GM19438 (cell line): ENCODE data around the gene COX15.
"Not testable (repeated sequence)": the region's sequence is repeated elsewhere in the genome, so short reads cannot be mapped to it uniquely, and the experiment has no call there.

Source experiments
- ATAC-seq: cut with Tn5 transposase; IDR thresholded peaks from one replicate; pipeline ENCODE4 v1.9.1; 2021; ENCODE audit warnings: low read depth; ENCODE audit not compliant: unreplicated experiment

The COX15 gene

GRCh38 chr10:99742254-99742653 lies 10.3 kb upstream of the COX15 start:
- ATAC-seq, result no peak

DNA sequence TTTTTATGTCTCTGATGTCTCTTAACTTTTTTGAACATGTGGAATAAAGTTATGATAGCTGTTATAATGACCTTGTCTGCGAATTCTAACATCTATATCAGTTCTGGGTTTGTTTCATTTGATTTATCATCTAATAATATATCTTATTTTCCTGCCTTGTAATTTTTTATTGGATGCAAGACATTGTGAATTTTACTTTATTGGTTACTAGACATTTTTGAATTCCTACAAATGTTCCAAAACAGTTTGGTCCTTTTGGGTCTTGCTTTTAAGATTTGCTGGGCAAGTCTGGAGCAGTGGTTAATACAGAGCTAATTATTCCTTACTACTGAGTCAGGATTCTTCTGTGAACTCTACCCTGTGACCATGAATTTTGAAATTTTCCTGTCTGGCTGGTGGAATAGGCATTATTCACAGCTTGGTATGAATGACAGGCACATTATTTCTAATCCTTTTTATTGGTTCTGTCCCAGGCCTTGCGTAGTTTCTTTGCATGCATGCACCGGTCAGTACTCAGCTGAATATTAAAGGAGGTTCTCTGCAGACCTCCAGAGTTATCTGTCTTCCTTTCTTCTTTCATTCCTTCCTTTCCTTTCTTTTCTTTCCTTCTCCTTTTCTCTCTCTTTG lies 9.1 kb upstream of the COX15 start:
- ATAC-seq, result no peak

DNA sequence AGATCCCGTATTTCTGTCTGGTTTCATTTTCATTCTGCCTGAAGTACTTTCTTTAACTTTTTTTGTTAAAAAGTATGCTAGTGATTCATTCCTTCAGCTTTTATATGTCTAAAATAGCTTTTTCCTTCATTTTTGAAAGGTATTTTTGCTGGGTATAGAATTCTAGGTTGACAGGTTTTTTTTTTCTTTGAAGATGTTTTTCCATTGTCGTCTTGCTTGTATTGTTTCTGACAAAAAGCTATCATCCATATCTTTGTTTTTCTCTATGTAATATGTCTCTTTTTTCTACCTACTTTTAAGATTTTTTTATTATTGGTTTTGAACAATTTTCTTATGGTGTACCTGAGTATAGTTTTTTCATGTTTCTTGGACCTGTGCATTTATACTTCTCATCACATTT lies 8.3 kb upstream of the COX15 start:
- ATAC-seq, result no peak

GRCh38 chr10:99734111-99734510 lies 2.2 kb upstream of the COX15 start:
- ATAC-seq, result not testable (repeated sequence)

DNA sequence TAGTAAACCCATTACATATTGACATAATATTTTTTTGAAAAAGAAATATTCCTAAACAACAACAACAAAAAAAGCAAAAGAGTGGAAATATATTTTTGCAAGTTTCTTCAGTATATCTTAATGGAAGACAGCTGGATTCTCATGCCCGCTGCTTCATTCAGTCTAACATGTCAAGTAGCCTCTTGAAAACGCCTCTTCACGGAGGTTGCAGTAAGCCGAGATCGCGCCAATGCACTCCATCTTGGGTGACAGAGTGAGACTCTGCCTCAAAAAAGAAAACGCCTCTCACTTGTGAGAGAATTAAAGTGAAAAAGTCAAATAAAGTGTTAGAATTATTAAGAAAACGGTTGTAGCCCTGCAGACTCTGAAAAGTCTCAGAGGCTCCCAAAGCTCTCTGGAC lies 1.4 kb upstream of the COX15 start:
- no peak for ATAC-seq

DNA sequence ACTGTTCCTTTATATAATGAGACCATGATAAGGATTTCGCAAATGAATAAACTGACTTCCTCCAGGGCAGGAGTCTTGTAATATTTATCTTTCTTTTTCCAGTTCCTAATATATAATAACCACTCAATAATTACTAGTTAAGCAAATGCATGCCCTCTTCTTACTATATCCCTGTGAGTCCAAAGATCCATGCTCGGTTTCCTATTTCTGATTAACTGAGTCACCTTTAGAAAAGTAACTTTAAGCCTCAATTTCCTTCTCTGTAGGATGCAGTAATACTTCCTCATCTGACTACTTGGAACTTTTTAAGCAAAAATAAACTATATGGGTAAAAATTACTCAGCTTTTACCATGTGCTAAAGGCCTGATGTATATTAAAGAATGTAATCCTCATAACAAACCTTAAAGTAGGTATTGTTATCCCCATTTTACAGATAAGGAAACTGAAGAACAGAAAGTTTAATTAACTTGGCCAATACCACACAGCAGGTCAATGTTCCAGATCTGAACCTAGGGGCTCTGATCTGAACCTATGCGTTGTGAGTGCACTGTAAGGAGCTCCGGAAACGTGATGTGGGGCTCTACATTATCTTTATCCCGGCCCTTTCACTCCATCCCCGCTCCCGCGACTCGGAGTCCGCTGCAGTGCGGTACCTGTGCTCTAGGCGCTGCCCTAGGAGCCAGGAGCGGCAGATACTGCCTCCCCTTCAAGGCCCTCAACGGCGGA lies 458 bp downstream of the COX15 start:
- ATAC-seq, result peak; percentile 38

DNA sequence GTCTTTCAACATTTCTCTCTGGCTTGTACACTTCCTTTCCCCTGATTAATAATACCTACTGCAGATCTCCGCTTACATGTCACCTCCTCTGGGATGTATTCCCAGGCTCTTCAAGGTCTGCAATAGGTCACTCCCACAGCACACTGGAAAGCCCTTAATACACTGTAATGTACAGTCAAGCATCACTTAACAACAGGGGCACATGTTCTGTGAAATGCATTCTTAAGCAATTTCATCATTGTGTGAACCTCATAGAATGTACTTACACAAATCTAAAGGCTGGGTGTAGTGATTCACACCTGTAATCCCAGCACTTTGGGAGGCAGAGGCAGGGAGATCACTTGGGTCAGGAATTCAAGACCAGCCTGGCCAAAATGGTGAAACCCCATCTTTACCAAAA lies 1.9 kb downstream of the COX15 start:
- ATAC-seq, result no peak

- no peak for ATAC-seq
Measured at GRCh38 chr10:99720387-99720786, 11.5 kb downstream of the COX15 start.

DNA sequence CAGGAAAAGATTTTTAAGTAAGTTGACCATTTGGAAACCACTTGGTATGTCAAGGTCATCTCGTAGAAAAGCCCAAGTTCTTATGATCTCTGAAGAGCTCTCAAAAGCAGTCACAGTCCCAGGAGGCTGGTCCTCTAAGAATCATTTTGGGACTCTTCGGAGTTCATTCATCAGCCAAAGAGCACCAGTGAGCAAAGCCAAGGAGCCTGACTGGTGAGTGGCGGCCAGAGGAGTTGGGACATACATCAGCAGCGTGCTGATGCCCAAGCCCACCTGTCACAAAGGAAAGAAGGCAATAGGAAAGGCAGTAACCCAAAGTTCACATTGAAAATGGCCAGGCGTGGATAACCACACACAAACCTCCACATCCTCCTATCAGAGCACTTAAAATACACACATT lies 17.5 kb downstream of the COX15 start:
- ATAC-seq, result no peak

GRCh38 chr10:99711129-99711719 lies 20.7 kb downstream of the COX15 start:
- ATAC-seq, result no peak

- no peak for ATAC-seq
Measured at GRCh38 chr10:99709480-99710229, 22.3 kb downstream of the COX15 start.

- no peak for ATAC-seq
Measured at GRCh38 chr10:99708428-99709012, 23.4 kb downstream of the COX15 start.

DNA sequence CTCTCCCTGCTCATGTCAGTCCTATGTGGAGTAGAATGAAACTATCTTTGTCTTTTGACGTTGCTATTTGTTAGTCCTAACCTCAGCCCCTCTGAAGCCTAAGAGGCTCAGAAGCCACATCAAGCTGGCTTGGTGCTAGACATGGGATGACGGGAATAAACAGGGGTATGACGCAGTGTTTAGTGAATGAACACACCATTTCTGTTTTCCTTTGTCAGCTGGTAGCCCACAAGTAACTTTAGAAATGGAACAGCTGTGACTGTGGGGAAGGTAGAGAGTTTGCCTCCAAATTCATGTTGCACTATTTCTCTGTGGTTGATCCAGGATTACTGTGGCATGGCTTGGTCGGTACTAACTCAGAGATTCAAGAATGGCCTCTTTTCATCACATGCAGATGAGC lies 31.3 kb downstream of the COX15 start:
- no peak for ATAC-seq

GRCh38 chr10:99698504-99699080 lies 33.3 kb downstream of the COX15 start:
- no peak for ATAC-seq

DNA sequence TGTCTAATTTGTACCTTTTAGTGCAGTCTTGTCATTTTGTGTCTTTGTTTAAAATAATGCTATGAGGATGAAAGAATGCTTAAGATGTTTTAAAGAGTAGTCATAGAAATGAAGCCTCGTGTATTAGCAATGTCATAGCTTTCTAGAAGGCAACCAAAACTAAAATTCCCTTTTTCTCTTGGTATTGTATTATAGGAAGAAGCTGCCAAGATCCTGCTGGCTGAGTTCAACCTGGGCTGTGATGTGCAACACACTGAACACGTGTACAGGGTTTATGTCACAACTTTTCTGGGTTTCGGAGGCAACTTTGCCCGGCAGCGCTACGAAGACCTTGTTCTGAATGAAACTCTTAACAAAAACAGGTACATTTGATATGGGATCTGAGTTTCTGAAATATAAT lies 36.2 kb downstream of the COX15 start:
- no peak for ATAC-seq

DNA sequence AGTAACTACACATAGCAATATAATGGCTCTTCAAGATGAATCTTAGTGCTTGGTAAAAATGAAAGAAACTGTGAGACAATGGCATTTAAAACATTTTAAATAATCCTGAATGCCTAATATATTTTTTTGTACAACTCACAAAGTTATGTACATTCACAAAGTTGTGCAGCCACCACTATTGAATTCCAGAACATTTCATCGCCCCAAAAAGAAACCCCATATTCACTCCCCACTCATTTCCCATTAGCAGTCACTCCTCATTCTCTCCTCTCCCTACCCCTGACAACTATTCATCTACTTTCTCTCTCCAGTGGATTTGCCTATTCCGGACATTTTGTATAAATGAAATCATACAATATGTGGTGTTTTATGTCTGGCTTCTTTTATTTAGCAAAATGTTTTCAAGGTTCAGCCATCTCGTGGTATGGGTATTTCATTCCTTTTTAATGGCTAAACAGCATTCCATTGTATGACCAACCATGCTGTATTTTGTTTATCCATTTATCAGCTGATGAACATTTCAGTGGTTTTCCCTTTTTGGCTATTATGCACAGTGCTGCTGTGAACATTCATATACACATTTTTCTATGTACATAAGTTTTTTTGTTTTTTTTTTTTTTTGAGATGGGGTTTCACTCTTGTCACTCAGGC lies 37.9 kb downstream of the COX15 start:
- no peak for ATAC-seq

- ATAC-seq, result no peak
Measured at GRCh38 chr10:99689461-99689860, 42.5 kb downstream of the COX15 start.

GRCh38 chr10:99685597-99685967 lies 46.3 kb downstream of the COX15 start:
- peak; percentile 98 for ATAC-seq

- no peak for ATAC-seq
Measured at GRCh38 chr10:99682752-99683151, 49.2 kb downstream of the COX15 start.
